ENCODE data around the gene FUT8.

- peak; percentile 57 to 64 for TF ChIP-seq POLR2A (IDR thresholded peaks at IDR 0.05)
- TF ChIP-seq, protein P1, sequence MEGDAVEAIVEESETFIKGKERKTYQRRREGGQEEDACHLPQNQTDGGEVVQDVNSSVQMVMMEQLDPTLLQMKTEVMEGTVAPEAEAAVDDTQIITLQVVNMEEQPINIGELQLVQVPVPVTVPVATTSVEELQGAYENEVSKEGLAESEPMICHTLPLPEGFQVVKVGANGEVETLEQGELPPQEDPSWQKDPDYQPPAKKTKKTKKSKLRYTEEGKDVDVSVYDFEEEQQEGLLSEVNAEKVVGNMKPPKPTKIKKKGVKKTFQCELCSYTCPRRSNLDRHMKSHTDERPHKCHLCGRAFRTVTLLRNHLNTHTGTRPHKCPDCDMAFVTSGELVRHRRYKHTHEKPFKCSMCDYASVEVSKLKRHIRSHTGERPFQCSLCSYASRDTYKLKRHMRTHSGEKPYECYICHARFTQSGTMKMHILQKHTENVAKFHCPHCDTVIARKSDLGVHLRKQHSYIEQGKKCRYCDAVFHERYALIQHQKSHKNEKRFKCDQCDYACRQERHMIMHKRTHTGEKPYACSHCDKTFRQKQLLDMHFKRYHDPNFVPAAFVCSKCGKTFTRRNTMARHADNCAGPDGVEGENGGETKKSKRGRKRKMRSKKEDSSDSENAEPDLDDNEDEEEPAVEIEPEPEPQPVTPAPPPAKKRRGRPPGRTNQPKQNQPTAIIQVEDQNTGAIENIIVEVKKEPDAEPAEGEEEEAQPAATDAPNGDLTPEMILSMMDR (IDR thresholded peaks at IDR 0.05 in 4 of 5, conservative IDR thresholded peaks at IDR 0.05 in 1 of 5), result no peak
Observed at GRCh38 chr14:65411656-65412031, 886 bp upstream of the FUT8 start.

Measured in gastrocnemius medialis (tissue), 4 donors.